ENCODE data around the gene TGFB1. TPM values are rescaled to one million over a fixed set of nuclear protein-coding genes. Genes with fewer than 3 reads are reported as not detected.

TGFB1 gene
- polyA plus RNA-seq, 1 donor from 2014 or later, result not detected

GRCh38 chr19:41307090-41307875, 46.4 kb downstream of the TGFB1 start:
- no peaks in the 10 kb centered on the region for H4K20me1 ChIP-seq (ENCODE audit: insufficient read depth)
- no peak overlapping the region for H3K9ac ChIP-seq (ENCODE audit: low read length)

GRCh38 chr19:41305927-41306793, 47.6 kb downstream of the TGFB1 start:
- Histone ChIP-seq H2AFZ (ENCODE audit: low read depth, low read length) (no peak overlapping the region), H3K36me3 (ENCODE audit: insufficient read depth, low read length) (no peaks in the 10 kb centered on the region), H3K79me2 (replicated peaks; ENCODE audit: insufficient read depth, low read length) (peaks cover 8% of the 10 kb centered on the region), H3K9ac (ENCODE audit: low read length) (no peak overlapping the region), H3K27ac (ENCODE audit: low read length) (no peak overlapping the region), H3K27me3 (ENCODE audit: insufficient read depth, low read depth, low read length) (no peaks in the 10 kb centered on the region), H3F3A (ENCODE audit: insufficient read depth, low read length, poor library complexity, severe bottlenecking) (no peaks in the 10 kb centered on the region), H3K4me2 (ENCODE audit: low read length) (no peak overlapping the region), H3K9me3 (ENCODE audit: low read length) (no peaks in the 10 kb centered on the region), H3K4me3 (ENCODE audit: low read length) (no peak overlapping the region), H4K20me1 (ENCODE audit: insufficient read depth) (no peaks in the 10 kb centered on the region), H3K9me2 (ENCODE audit: insufficient read depth, low read length) (no peaks in the 10 kb centered on the region)
- TF ChIP-seq RAD21 (conservative IDR thresholded peaks at IDR 0.05) (no peak), EP300 (conservative IDR thresholded peaks at IDR 0.05; ENCODE audit: poor library complexity, severe bottlenecking) (no peak), CTCF (IDR thresholded peaks at IDR 0.05; ENCODE audit: poor library complexity, severe bottlenecking) (no peak), SMC3 (conservative IDR thresholded peaks at IDR 0.05; ENCODE audit: poor library complexity) (no peak), MXI1 (conservative IDR thresholded peaks at IDR 0.05; ENCODE audit: poor library complexity, severe bottlenecking) (no peak), EZH2 (IDR thresholded peaks at IDR 0.05; ENCODE audit: borderline replicate concordance, insufficient read depth, low read length, poor library complexity, severe bottlenecking) (no peak)

More at GRCh38 chr19:41307090-41307875, 46.4 kb downstream of the TGFB1 start:
- TF ChIP-seq CTCF (IDR thresholded peaks at IDR 0.05; ENCODE audit: poor library complexity, severe bottlenecking), result no peak
- TF ChIP-seq, protein P1, sequence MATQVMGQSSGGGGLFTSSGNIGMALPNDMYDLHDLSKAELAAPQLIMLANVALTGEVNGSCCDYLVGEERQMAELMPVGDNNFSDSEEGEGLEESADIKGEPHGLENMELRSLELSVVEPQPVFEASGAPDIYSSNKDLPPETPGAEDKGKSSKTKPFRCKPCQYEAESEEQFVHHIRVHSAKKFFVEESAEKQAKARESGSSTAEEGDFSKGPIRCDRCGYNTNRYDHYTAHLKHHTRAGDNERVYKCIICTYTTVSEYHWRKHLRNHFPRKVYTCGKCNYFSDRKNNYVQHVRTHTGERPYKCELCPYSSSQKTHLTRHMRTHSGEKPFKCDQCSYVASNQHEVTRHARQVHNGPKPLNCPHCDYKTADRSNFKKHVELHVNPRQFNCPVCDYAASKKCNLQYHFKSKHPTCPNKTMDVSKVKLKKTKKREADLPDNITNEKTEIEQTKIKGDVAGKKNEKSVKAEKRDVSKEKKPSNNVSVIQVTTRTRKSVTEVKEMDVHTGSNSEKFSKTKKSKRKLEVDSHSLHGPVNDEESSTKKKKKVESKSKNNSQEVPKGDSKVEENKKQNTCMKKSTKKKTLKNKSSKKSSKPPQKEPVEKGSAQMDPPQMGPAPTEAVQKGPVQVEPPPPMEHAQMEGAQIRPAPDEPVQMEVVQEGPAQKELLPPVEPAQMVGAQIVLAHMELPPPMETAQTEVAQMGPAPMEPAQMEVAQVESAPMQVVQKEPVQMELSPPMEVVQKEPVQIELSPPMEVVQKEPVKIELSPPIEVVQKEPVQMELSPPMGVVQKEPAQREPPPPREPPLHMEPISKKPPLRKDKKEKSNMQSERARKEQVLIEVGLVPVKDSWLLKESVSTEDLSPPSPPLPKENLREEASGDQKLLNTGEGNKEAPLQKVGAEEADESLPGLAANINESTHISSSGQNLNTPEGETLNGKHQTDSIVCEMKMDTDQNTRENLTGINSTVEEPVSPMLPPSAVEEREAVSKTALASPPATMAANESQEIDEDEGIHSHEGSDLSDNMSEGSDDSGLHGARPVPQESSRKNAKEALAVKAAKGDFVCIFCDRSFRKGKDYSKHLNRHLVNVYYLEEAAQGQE (IDR thresholded peaks at IDR 0.05; ENCODE audit: borderline replicate concordance), result no peak
- TF ChIP-seq RAD21 (conservative IDR thresholded peaks at IDR 0.05), result no peak
- Histone ChIP-seq H2AFZ (ENCODE audit: low read depth, low read length) (no peak overlapping the region), H3K9me3 (ENCODE audit: low read length) (no peaks in the 10 kb centered on the region), H3K36me3 (ENCODE audit: insufficient read depth, low read length) (no peaks in the 10 kb centered on the region), H3K4me2 (ENCODE audit: low read length) (no peak overlapping the region), H3K27ac (ENCODE audit: low read length) (no peak overlapping the region), H3K4me3 (ENCODE audit: low read length) (no peak overlapping the region), H3F3A (ENCODE audit: insufficient read depth, low read length, poor library complexity, severe bottlenecking) (no peaks in the 10 kb centered on the region), H3K9me2 (ENCODE audit: insufficient read depth, low read length) (no peaks in the 10 kb centered on the region), H3K27me3 (ENCODE audit: insufficient read depth, low read depth, low read length) (no peaks in the 10 kb centered on the region), H3K79me2 (replicated peaks; ENCODE audit: insufficient read depth, low read length) (peaks cover 10% of the 10 kb centered on the region)

Data from neural cell (in vitro differentiated cells).